WTC11 (cell line): ENCODE data around the gene SLC6A2. TPM values are rescaled to one million over a fixed set of nuclear protein-coding genes. Genes with fewer than 3 reads are reported as not detected.

ENCODE experiments used
- ATAC-seq: fragments of 200-7000 bp; cut with Tn5 transposase; 2 replicates; pipeline ENCODE4 v1.10.0; 2021; ENCODE audit warnings: mild to moderate bottlenecking, moderate library complexity
- CTCF ChIA-PET: fragments of 300-600 bp; sonication (Branson Sonifier 250); formaldehyde crosslinking; loops from one replicate; lab custom pipeline; 2021; ENCODE audit warnings: antibody characterized with exemption; lab: Charles Lee
- POLR2A ChIA-PET: fragments of 350-600 bp; sonication (Branson Sonifier 250); formaldehyde crosslinking; loops from one replicate; lab custom pipeline; 2021; ENCODE audit warnings: antibody characterized with exemption; lab: Charles Lee
- DNase-seq: peaks from one replicate; pipeline ENCODE4 v3.0.0; 2021; ENCODE audit warnings: low spot score
- H3K27ac Mint-ChIP-seq: 2 replicates; pipeline ENCODE4 v1.8.0; 2021; ENCODE audit warnings: mixed read lengths
- H3K27me3 Mint-ChIP-seq: 2 replicates; pipeline ENCODE4 v1.8.0; 2021; ENCODE audit warnings: low read depth, mild to moderate bottlenecking, moderate library complexity, mixed read lengths
- H3K36me3 Mint-ChIP-seq: 2 replicates; pipeline ENCODE4 v1.8.0; 2021; ENCODE audit warnings: mixed read lengths
- H3K4me1 Mint-ChIP-seq: 2 replicates; pipeline ENCODE4 v1.8.0; 2022; ENCODE audit warnings: mixed read lengths
- H3K4me3 Mint-ChIP-seq: 2 replicates; pipeline ENCODE4 v1.8.0; 2021; ENCODE audit warnings: mild to moderate bottlenecking, moderate library complexity, mixed read lengths
- H3K9me3 Mint-ChIP-seq: 2 replicates; pipeline ENCODE4 v1.8.0; 2021; ENCODE audit warnings: mixed read lengths
- ARID4B ChIP-seq: sonication (generic); formaldehyde crosslinking; IDR thresholded peaks from 2 replicates; pipeline ENCODE4 v1.8.0; 2023; ENCODE audit warnings: missing genetic modification reagents, mild to moderate bottlenecking, borderline replicate concordance
- ATF1 ChIP-seq: sonication (generic); formaldehyde crosslinking; IDR thresholded peaks from 2 replicates; pipeline ENCODE4 v1.8.1; 2023; ENCODE audit warnings: mild to moderate bottlenecking, moderate library complexity, missing genetic modification reagents
- CBFB ChIP-seq: sonication (generic); formaldehyde crosslinking; IDR thresholded peaks from 2 replicates; pipeline ENCODE4 v1.8.1; 2022; ENCODE audit warnings: mild to moderate bottlenecking, low read depth, missing genetic modification reagents
- ERG ChIP-seq: fragments of 250-450 bp; sonication (Bioruptor Pico); IDR thresholded peaks from 2 replicates; pipeline ENCODE4 v1.8.0; 2021; ENCODE audit warnings: mild to moderate bottlenecking
- FOXK1 ChIP-seq: sonication (generic); formaldehyde crosslinking; IDR thresholded peaks from 2 replicates; pipeline ENCODE4 v1.8.0; 2022; ENCODE audit warnings: mild to moderate bottlenecking, moderate library complexity, missing genetic modification reagents
- MAX ChIP-seq: sonication (generic); formaldehyde crosslinking; IDR thresholded peaks from 2 replicates; pipeline ENCODE4 v1.8.0; 2022; ENCODE audit warnings: mild to moderate bottlenecking, missing genetic modification reagents
- MYBL2 ChIP-seq: sonication (generic); formaldehyde crosslinking; IDR thresholded peaks from 2 replicates; pipeline ENCODE4 v1.8.1; 2023; ENCODE audit warnings: mild to moderate bottlenecking, moderate library complexity, missing genetic modification reagents
- NFYB ChIP-seq: sonication (generic); formaldehyde crosslinking; conservative IDR thresholded peaks from 2 replicates; pipeline ENCODE4 v1.8.0; 2022; ENCODE audit warnings: low read depth, missing genetic modification reagents
- NR3C1 ChIP-seq: sonication (generic); formaldehyde crosslinking; conservative IDR thresholded peaks from 2 replicates; pipeline ENCODE4 v1.8.1; 2023; ENCODE audit warnings: low read depth, mild to moderate bottlenecking, missing genetic modification reagents
- OVOL2 ChIP-seq: fragments of 250-450 bp; sonication (Bioruptor Pico); IDR thresholded peaks from 2 replicates; pipeline ENCODE4 v1.9.0; 2021; ENCODE audit warnings: mild to moderate bottlenecking, borderline replicate concordance
- SMAD4 ChIP-seq: sonication (generic); formaldehyde crosslinking; IDR thresholded peaks from 2 replicates; pipeline ENCODE4 v1.8.0; 2022; ENCODE audit warnings: mild to moderate bottlenecking, missing genetic modification reagents
- SOX15 ChIP-seq: fragments of 250-450 bp; sonication (Bioruptor Pico); IDR thresholded peaks from 2 replicates; pipeline ENCODE4 v1.9.0; 2021; ENCODE audit warnings: mild to moderate bottlenecking
- ZBTB21 ChIP-seq: sonication (generic); formaldehyde crosslinking; IDR thresholded peaks from 2 replicates; pipeline ENCODE4 v1.8.1; 2023; ENCODE audit warnings: mild to moderate bottlenecking, missing genetic modification reagents, borderline replicate concordance
- ZBTB43 ChIP-seq: sonication (generic); formaldehyde crosslinking; IDR thresholded peaks from 2 replicates; pipeline ENCODE4 v1.8.1; 2023; ENCODE audit warnings: mild to moderate bottlenecking, missing genetic modification reagents
- ZNF121 ChIP-seq: sonication (generic); formaldehyde crosslinking; IDR thresholded peaks from 2 replicates; pipeline ENCODE4 v1.8.0; 2023; ENCODE audit warnings: missing genetic modification reagents
- ZNF219 ChIP-seq: sonication (generic); formaldehyde crosslinking; IDR thresholded peaks from 2 replicates; pipeline ENCODE4 v1.8.0; 2023; ENCODE audit warnings: missing genetic modification reagents, mild to moderate bottlenecking, borderline replicate concordance
- ZNF232 ChIP-seq: sonication (generic); formaldehyde crosslinking; IDR thresholded peaks from 2 replicates; pipeline ENCODE4 v1.8.0; 2022; ENCODE audit warnings: mild to moderate bottlenecking, missing genetic modification reagents
- ZNF317 ChIP-seq: sonication (generic); formaldehyde crosslinking; IDR thresholded peaks from 2 replicates; pipeline ENCODE4 v1.8.1; 2023; ENCODE audit warnings: low read depth, mild to moderate bottlenecking, moderate library complexity, missing genetic modification reagents, borderline replicate concordance
- ZNF396 ChIP-seq: fragments of 250-450 bp; sonication (Bioruptor Pico); IDR thresholded peaks from 2 replicates; pipeline ENCODE4 v1.8.0; 2021; ENCODE audit warnings: mild to moderate bottlenecking, moderate library complexity, borderline replicate concordance
- ZNF423 ChIP-seq: fragments of 250-450 bp; sonication (Bioruptor Pico); IDR thresholded peaks from 2 replicates; pipeline ENCODE4 v2.1.2; 2022; ENCODE audit warnings: mild to moderate bottlenecking, moderate library complexity
- ZNF512 ChIP-seq: sonication (generic); formaldehyde crosslinking; IDR thresholded peaks from 2 replicates; pipeline ENCODE4 v1.8.1; 2022; ENCODE audit warnings: missing genetic modification reagents, borderline replicate concordance
- total RNA-seq: library from RNA; stranded (reverse); gene quantifications from 3 replicates; pipeline ENCODE4 v1.2.3, GENCODE V29; 2021

Gene SLC6A2
- total RNA-seq, 1 experiment from 2014 or later = 0.20 TPM

- no peak for TF ChIP-seq ZBTB43 (CRISPR knock-in tag)
- TF ChIP-seq, all 79 proteins: peak for 0
Measured at GRCh38 chr16:55736671-55737070, 80.9 kb downstream of the SLC6A2 start (continued).

- Mint-ChIP-seq H3K27me3 (no peaks in the 10 kb centered on the region; the same call in 1 of the 2 replicates), H3K27ac (no peak overlapping the region), H3K9me3 (no peaks in the 10 kb centered on the region), H3K36me3 (no peaks in the 10 kb centered on the region), H3K4me1 (peaks cover 3% of the 10 kb centered on the region), H3K4me3 (no peak overlapping the region)
- no peak for DNase-seq
- CTCF ChIA-PET = no interaction called here
- TF ChIP-seq ZNF219 (CRISPR knock-in tag) (no peak), NFYB (CRISPR knock-in tag) (no peak), NR3C1 (no peak), ARID4B (CRISPR knock-in tag) (no peak), ZBTB21 (CRISPR knock-in tag) (no peak), ERG (no peak), ZNF423 (no peak), ZNF512 (CRISPR knock-in tag) (no peak), ZNF396 (no peak), MYBL2 (CRISPR knock-in tag) (no peak), FOXK1 (CRISPR knock-in tag) (no peak), SOX15 (CRISPR knock-in tag) (no peak), ATF1 (CRISPR knock-in tag) (no peak)
- POLR2A ChIA-PET = no interaction called here
- no peak for ATAC-seq
Measured at GRCh38 chr16:55737318-55737717, 81.5 kb downstream of the SLC6A2 start.

GRCh38 chr16:55737966-55738365 lies 82.2 kb downstream of the SLC6A2 start:
- ChIA-PET POLR2A (no interaction called here), CTCF (no interaction called here)
- no peak for ATAC-seq
- Mint-ChIP-seq H3K36me3 (no peaks in the 10 kb centered on the region), H3K27ac (no peak overlapping the region), H3K9me3 (no peaks in the 10 kb centered on the region), H3K27me3 (no peaks in the 10 kb centered on the region; the same call in 1 of the 2 replicates), H3K4me1 (peaks cover 3% of the 10 kb centered on the region), H3K4me3 (no peak overlapping the region)
- TF ChIP-seq NFYB (CRISPR knock-in tag) = no peak
- no peak for TF ChIP-seq ZNF121 (CRISPR knock-in tag)
- TF ChIP-seq ZNF232 = no peak
- TF ChIP-seq CBFB (CRISPR knock-in tag) = no peak
- no peak for TF ChIP-seq OVOL2
- no peak for TF ChIP-seq SMAD4
- TF ChIP-seq MYBL2 (CRISPR knock-in tag) = no peak
- TF ChIP-seq ZNF317 (CRISPR knock-in tag) = no peak
- TF ChIP-seq MAX = no peak
- no peak for DNase-seq
